ENCODE data around the gene DESI1. TPM values are rescaled to one million over a fixed set of nuclear protein-coding genes. Genes with fewer than 3 reads are reported as not detected.

Gene DESI1
- total and polyA plus RNA-seq, 2 of the 13 experiments (the other 11 are each of a cell fraction or from before 2014, with no cell fraction given), result 21.6 to 29.2 TPM

GRCh38 chr22:41620589-41621098, at the start of gene DESI1 (continued):
- TF ChIP-seq HOMEZ (CRISPR knock-in tag; IDR thresholded peaks at IDR 0.05; ENCODE audit: low read depth) (no peak; the same call in 1 of the 2 replicates), ZNF354B (CRISPR knock-in tag; IDR thresholded peaks at IDR 0.05) (no peak), NFKB2 (CRISPR knock-in tag; IDR thresholded peaks at IDR 0.05; ENCODE audit: borderline replicate concordance) (no peak; the same call in 1 of the 2 replicates), HNRNPK (IDR thresholded peaks at IDR 0.05; ENCODE audit: low read depth, low read length, poor library complexity, severe bottlenecking) (peak; percentile 67), ZMAT3 (CRISPR knock-in tag; conservative IDR thresholded peaks at IDR 0.05) (0 out of 2 replicates have a peak, but pooled peaks have one; percentile 10), PHB2 (IDR thresholded peaks at IDR 0.05; ENCODE audit: partially characterized antibody) (no peak), GPN1 (CRISPR knock-in tag; IDR thresholded peaks at IDR 0.05; ENCODE audit: borderline replicate concordance) (no peak), TCF7L2 (IDR thresholded peaks at IDR 0.05; ENCODE audit: low read depth, low read length) (no peak), YY1 (IDR thresholded peaks at IDR 0.05; ENCODE audit: insufficient read depth, insufficient replicate concordance, low read depth, low read length) (peak; percentile 29), ZNF230 (CRISPR knock-in tag; IDR thresholded peaks at IDR 0.05) (0 out of 2 replicates have a peak, but pooled peaks have one; percentile 54), ZNF570 (CRISPR knock-in tag; IDR thresholded peaks at IDR 0.05; ENCODE audit: borderline replicate concordance) (no peak), XRCC5 (optimal IDR thresholded peaks at IDR 0.05; ENCODE audit: low read length) (no peak), SAP130 (CRISPR knock-in tag; IDR thresholded peaks at IDR 0.05; ENCODE audit: low read depth) (peak; percentile 88), ZNF768 (CRISPR knock-in tag; IDR thresholded peaks at IDR 0.05) (0 out of 2 replicates have a peak, but pooled peaks have one; percentile 4), SP2 (CRISPR knock-in tag; IDR thresholded peaks at IDR 0.05) (no peak), CTCF (CRISPR knock-in tag; IDR thresholded peaks at IDR 0.05) (no peak), MXD3 (CRISPR knock-in tag; IDR thresholded peaks at IDR 0.05) (peak; percentile 66), ZNF275 (CRISPR knock-in tag; IDR thresholded peaks at IDR 0.05; ENCODE audit: borderline replicate concordance) (peak; percentile 84; the same call in 1 of the 2 replicates), ZBTB42 (CRISPR knock-in tag; IDR thresholded peaks at IDR 0.05) (no peak), ZNF205 (CRISPR knock-in tag; IDR thresholded peaks at IDR 0.05) (0 out of 2 replicates have a peak, but pooled peaks have one; percentile 6), KAT8 (CRISPR knock-in tag; IDR thresholded peaks at IDR 0.05) (peak; percentile 51; the same call in 1 of the 2 replicates), DMAP1 (CRISPR knock-in tag; IDR thresholded peaks at IDR 0.05) (no peak), MED8 (CRISPR knock-in tag; IDR thresholded peaks at IDR 0.05; ENCODE audit: insufficient replicate concordance) (no peak), RARA (CRISPR knock-in tag; IDR thresholded peaks at IDR 0.05) (peak; percentile 23; the same call in 1 of the 2 replicates), SNAPC5 (CRISPR knock-in tag; IDR thresholded peaks at IDR 0.05; ENCODE audit: borderline replicate concordance) (no peak)
- TF ChIP-seq, protein P1, sequence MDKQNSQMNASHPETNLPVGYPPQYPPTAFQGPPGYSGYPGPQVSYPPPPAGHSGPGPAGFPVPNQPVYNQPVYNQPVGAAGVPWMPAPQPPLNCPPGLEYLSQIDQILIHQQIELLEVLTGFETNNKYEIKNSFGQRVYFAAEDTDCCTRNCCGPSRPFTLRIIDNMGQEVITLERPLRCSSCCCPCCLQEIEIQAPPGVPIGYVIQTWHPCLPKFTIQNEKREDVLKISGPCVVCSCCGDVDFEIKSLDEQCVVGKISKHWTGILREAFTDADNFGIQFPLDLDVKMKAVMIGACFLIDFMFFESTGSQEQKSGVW (CRISPR knock-in tag; IDR thresholded peaks at IDR 0.05; ENCODE audit: borderline replicate concordance), result no peak

Measured in HepG2 (cell line).